GM18520 (cell line): ENCODE measurements around the gene DCDC2B.

Experiments used
- ATAC-seq: cut with Tn5 transposase; IDR thresholded peaks from one replicate; pipeline ENCODE4 v1.9.1; 2021; ENCODE audit not compliant: unreplicated experiment

Gene DCDC2B

DNA sequence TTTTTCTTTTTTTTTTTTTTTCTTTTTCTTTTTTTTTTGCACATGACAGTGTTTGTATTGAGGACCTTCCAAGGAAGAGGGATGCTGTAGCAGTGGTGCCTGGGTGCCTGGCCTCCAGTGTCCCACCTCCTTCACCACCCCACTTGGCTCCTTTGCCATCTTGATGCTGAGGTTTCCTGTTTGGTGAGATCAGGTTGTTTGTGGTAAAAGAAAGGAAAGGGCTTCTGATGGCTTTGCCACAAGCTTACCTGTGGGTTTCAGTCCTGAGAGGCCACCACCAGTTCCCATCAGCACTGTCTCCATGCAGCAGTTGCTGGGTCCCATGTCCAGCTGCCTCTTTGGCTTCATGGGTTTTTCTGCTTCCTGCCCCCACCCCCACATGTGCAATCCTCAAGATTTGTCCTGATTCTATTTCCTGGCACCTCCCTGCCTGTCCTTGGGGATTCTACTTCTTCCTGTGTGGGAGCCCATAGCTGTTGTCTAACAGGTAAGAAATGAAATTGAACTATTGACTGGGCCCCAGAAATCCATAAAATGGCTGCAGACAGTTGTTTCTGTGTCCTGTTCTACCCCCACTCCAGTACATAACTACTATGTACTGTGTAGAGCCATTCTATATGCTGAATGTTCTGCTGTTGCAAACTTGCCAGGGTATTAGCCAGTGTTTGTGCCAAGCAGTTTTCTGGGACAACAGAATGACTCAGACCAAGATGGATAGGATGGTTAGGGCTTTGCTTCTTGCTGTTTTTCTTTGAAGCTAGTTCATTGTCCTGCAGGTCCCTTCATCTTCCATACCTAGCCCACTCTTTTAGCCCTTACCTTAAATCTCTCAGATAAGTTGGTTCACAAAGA lies 12.7 kb upstream of the DCDC2B start:
- no peak for ATAC-seq

- no peak for ATAC-seq
Measured at GRCh38 chr1:32197074-32197473, 11.8 kb upstream of the DCDC2B start.

DNA sequence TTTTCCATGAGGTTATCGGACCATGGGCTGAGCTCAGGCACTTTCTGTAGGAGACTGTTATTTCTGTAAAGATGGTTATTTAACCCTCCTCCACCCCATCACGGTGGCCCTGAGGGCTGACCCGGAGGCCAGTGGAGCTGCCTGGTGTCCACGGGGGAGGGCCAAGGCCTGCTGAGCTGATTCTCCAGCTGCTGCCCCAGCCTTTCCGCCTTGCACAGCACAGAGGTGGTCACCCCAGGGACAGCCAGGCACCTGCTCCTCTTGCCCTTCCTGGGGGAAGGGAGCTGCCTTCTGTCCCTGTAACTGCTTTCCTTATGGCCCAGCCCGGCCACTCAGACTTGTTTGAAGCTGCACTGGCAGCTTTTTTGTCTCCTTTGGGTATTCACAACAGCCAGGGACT lies 11.1 kb upstream of the DCDC2B start:
- ATAC-seq, result no peak

GRCh38 chr1:32198237-32199042 lies 10.4 kb upstream of the DCDC2B start:
- no peak for ATAC-seq

- no peak for ATAC-seq
Measured at GRCh38 chr1:32199043-32199716, 9.7 kb upstream of the DCDC2B start.

GRCh38 chr1:32199717-32200072 lies 9.2 kb upstream of the DCDC2B start:
- ATAC-seq, result no peak

GRCh38 chr1:32200226-32201010 lies 8.5 kb upstream of the DCDC2B start, which contains the start of gene CCDC28B:
Gene CCDC28B, plus strand, starts transcription at chr1:32200595. Its CDS starts 1,341 bp downstream, at chr1:32201936.
- no peak for ATAC-seq

- ATAC-seq, result no peak
Measured at GRCh38 chr1:32201011-32201855, 7.7 kb upstream of the DCDC2B start.

DNA sequence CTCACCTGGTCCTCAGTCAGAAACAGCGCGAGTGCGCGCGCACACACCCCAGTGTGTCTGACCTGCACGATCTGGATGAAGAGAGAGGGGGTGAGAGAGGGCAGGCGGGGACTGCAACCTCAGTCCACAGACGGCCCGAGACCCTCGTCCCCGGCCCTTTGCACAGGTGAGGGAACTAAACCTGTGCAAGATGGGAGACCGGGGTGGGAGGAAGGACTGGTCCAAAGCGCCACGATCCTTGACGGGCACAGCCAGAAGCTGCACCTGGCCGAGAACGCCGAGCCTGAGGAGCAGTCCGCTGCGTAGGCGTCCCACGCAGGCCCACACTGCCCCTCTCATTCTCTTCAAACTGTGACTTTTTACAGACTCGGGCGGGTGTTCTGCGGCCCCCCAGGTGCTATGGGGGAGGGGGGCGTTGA lies 3.9 kb upstream of the DCDC2B start:
- ATAC-seq, result no peak

- no peak for ATAC-seq
Measured at GRCh38 chr1:32205401-32206370, 3.2 kb upstream of the DCDC2B start, which contains the start of gene IQCC. Gene IQCC, plus strand, starts transcription at chr1:32205671. Its CDS starts 11 bp downstream, at chr1:32205682.

DNA sequence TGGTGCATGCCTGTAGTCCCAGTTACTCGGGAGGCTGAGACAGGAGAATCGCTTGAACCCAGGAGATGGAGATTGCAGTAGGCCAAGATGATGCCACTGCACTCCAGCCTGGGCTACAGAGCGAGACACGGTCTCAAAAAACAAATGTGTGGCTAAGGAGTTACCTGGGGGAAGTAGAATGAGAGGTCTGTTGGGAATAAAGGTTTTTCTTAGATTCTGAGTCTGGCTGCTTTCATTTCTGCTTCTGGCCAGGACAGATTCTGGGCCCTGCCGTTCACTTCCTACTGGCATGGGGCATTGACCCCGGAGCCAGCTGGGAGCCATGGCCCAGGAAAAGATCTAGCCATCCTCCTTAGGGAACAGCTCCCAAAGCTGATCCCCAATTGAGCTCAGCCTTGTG lies 420 bp upstream of the DCDC2B start:
- ATAC-seq, result no peak

DNA sequence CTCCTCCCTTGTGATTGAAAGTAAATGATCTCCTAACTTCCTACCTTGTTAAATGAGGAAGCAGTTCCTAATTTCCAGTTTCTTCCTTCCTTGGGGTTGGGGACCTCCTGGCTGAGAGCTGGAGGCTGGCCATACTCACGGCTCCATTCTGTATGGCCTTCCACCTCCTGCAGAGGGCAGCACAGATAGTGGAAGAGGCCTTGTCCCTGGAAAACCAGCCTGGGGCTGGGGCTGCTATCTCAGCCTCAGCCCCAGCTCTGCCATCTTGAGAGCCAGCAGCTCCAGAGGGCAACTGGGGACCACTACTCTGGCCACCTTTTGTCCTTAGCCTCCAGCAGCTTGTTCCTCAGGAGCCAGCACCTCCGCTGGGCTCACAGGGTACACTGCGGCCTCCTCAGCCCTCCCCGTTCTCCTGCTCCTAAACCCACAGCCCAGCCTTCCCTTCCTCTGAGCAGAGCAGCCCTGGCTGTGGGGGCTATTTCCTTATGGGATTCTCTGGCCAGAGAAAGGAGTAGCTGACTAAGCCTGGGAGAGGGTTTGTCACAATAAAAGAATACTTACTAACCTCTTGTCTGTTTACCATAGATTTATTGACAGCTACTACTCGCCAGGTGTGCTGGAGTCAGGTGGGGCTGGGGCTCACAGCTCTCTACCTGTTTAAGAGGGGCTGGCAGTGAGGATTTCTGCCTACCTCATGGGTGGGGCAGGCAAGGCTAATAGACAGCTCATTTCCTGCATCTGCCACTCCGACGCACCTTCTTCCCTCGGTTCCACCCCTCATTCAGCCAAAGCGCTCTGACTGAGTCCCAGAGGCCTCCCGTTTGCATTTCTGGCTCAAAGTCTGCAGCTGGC lies 7.0 kb downstream of the DCDC2B start:
- no peak for ATAC-seq

DNA sequence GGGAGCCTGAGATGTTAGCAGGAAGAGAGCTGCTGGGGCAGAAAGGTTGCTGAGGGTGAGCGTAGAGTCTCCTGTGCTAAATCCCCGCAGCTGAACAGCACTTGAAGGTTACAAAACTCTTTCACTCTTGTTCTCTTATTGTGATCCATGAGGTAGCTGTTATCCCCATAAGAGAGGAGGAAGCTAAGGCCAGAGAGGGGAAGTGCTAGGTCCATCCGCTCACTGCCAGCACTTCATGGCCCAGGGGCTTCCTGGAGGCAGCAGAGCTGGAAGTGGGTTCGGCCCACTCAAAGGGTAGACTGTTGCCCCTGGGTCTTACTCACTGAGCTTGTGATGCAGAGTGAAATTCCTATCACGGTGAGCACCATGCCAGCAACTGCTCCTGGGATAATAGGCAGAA lies 7.7 kb downstream of the DCDC2B start:
- no peak for ATAC-seq

GRCh38 chr1:32219022-32219421 lies 10.1 kb downstream of the DCDC2B start:
- ATAC-seq, result no peak

DNA sequence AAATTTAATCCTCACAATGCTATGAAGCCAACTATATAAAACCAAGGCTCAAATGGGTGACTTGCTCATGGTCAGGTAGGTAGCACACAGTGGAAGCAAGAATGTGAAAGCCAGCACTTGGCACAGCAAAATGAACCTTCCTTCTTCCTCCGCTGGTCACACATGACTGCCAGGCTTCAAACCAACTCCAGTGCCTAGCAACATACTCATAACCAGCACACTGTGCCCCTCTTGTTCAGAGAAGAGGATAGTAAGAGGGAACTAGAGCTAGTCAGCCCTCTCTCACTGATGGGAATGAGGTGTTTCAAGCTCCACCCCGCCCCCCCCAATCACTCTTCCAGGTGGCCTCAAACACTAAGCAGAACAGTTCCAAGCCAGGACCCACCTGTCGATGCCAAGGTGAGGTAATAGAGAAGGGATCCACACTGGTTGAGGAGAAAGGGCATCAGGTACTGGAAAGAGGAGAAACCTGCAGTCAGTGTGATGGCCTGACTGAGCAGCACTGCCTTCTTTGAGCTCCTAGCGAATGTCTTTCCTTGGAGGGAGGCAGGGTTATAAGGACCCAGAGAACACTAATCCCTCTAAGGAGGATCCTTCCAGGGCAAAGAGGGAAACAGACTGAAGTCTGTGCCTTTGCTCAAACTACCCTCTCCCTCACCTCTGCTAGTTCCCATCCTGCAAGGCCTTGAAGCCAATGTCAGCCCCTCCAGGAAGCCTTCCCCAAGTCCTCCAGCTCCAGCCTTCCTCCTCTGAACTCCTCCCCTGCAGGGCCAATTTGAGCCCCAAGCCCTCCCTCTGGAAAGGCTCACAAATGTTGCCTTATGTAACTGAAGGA lies 12.1 kb downstream of the DCDC2B start:
- ATAC-seq, result no peak

GRCh38 chr1:32221581-32221979 lies 12.7 kb downstream of the DCDC2B start:
- ATAC-seq, result no peak
